RCC 7860 (cell line): Measurements from ENCODE around the gene ART4.

Experiments
- DNase-seq: peaks from one replicate; pipeline ENCODE4 v3.0.0-alpha.2; 2015; ENCODE audit warnings: low spot score
- FAIRE-seq: peaks from 2 replicates; lab custom pipeline; 2012; peaks lifted over from hg19 to GRCh38; lab: Jason Lieb, UNC

ART4 gene

GRCh38 chr12:14811486-14811885 lies 31.8 kb downstream of the ART4 start:
- no peak for FAIRE-seq
- no peak for DNase-seq

GRCh38 chr12:14810953-14811483 lies 32.3 kb downstream of the ART4 start:
- FAIRE-seq = no peak
- DNase-seq = peak; percentile 22

- FAIRE-seq (no peak), DNase-seq (no peak)
Observed at GRCh38 chr12:14810167-14810952, 33.0 kb downstream of the ART4 start.

- FAIRE-seq (no peak), DNase-seq (no peak)
Observed at GRCh38 chr12:14803830-14804160, 39.5 kb downstream of the ART4 start.

- FAIRE-seq = peak; percentile 96
Observed at GRCh38 chr12:14803011-14803829, 40.1 kb downstream of the ART4 start, which contains the start of the genes C12orf60 and WBP11. C12orf60 (plus strand) TSS chr12:14803670; CDS start chr12:14822936, 19,266 bp downstream. WBP11 (minus strand) TSS chr12:14803478; CDS start chr12:14801383, 2,095 bp downstream.

GRCh38 chr12:14802721-14803010 lies 40.7 kb downstream of the ART4 start:
- no peak for DNase-seq
- no peak for FAIRE-seq

More at GRCh38 chr12:14803011-14803829, 40.1 kb downstream of the ART4 start, which contains the start of the genes C12orf60 and WBP11:
- peak; percentile 96 for DNase-seq

GRCh38 chr12:14802247-14802646 lies 41.1 kb downstream of the ART4 start:
- DNase-seq (no peak), FAIRE-seq (no peak)

GRCh38 chr12:14795028-14795448 lies 48.3 kb downstream of the ART4 start:
- DNase-seq = no peak
- FAIRE-seq = no peak

- DNase-seq (no peak), FAIRE-seq (no peak)
Observed at GRCh38 chr12:14785568-14785967, 57.8 kb downstream of the ART4 start.

- FAIRE-seq = no peak
Observed at GRCh38 chr12:14784471-14784870, 58.9 kb downstream of the ART4 start.

GRCh38 chr12:14782756-14783155 lies 60.6 kb downstream of the ART4 start:
- DNase-seq = no peak
- no peak for FAIRE-seq

More at GRCh38 chr12:14784471-14784870, 58.9 kb downstream of the ART4 start:
- no peak for DNase-seq

- FAIRE-seq (no peak), DNase-seq (no peak)
Observed at GRCh38 chr12:14781563-14781962, 61.8 kb downstream of the ART4 start.

GRCh38 chr12:14780859-14781258 lies 62.5 kb downstream of the ART4 start:
- FAIRE-seq (no peak), DNase-seq (no peak)

GRCh38 chr12:14779834-14780233 lies 63.5 kb downstream of the ART4 start:
- no peak for FAIRE-seq
- DNase-seq = no peak

- FAIRE-seq = no peak
- DNase-seq = no peak
Observed at GRCh38 chr12:14777271-14777670, 66.1 kb downstream of the ART4 start.

- FAIRE-seq (no peak), DNase-seq (no peak)
Observed at GRCh38 chr12:14776236-14776961, 66.9 kb downstream of the ART4 start.

- DNase-seq = no peak
- no peak for FAIRE-seq
Observed at GRCh38 chr12:14775636-14775980, 67.7 kb downstream of the ART4 start.
